Measurements from ENCODE around the gene LBHD1. TPM values are rescaled to one million over a fixed set of nuclear protein-coding genes. Genes with fewer than 3 reads are reported as not detected.

Gene LBHD1
- 1.1 and 5.2 TPM in 2 replicates for total RNA-seq

DNA sequence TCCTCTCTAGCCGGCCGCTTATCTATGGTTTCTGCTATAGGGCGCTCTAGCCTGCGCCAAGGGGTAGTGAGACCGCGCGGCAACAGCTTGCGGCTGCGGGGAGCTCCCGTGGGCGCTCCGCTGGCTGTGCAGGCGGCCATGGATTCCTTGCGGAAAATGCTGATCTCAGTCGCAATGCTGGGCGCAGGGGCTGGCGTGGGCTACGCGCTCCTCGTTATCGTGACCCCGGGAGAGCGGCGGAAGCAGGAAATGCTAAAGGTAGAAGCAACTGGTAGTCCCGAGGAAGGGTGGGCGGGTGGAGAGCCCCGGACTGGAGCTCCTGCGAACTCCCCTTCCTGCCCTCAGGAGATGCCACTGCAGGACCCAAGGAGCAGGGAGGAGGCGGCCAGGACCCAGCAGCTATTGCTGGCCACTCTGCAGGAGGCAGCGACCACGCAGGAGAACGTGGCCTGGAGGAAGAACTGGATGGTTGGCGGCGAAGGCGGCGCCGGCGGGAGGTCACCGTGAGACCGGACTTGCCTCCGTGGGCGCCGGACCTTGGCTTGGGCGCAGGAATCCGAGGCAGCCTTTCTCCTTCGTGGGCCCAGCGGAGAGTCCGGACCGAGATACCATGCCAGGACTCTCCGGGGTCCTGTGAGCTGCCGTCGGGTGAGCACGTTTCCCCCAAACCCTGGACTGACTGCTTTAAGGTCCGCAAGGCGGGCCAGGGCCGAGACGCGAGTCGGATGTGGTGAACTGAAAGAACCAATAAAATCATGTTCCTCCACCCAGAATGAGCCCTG, at the start of gene LBHD1, which contains the start of gene UQCC3:
Gene LBHD1 (minus strand): TSS at position 660 of the 782 bp plus-strand sequence. CDS start 2,236 bp downstream, outside the sequence.
Gene UQCC3 (plus strand): TSS at position 66 of the 782 bp plus-strand sequence. CDS start 73 bp downstream, at position 139.

DNA sequence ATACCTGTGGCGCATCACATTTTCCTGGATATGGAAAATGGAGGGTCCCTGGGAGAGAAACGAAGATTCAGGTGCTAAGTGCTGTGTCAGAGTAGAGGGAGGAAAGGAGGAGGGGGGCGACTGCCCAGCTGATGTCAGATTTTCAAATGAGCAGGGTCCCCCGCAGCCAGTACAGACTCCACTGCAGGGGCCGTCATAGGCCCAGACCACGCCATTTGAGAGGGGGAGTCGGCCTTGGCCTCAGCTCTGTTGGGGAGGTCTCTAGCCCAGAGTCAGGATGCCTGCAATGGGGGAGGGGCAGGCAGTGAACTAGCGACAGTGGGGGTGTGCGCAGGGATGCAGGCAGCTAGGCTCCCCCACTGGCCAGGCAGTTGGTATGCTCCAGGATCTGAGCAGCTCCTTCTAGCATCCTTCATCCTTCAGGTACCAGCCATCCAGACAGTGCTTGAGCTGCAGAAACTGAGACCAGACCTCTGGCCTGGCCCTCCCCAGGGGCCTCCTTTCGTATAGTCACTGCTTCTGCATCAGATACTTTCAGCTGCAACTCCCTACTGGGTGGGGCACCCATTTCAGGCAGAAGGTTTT, 35.3 kb upstream of the LBHD1 start, which contains the start of the genes BSCL2 and GNG3:
Gene BSCL2 (minus strand): TSS at position 148 of the 585 bp plus-strand sequence. CDS start 229 bp downstream, outside the sequence.
Gene GNG3 (plus strand): TSS at position 400 of the 585 bp plus-strand sequence. CDS start 620 bp downstream, outside the sequence.

DNA sequence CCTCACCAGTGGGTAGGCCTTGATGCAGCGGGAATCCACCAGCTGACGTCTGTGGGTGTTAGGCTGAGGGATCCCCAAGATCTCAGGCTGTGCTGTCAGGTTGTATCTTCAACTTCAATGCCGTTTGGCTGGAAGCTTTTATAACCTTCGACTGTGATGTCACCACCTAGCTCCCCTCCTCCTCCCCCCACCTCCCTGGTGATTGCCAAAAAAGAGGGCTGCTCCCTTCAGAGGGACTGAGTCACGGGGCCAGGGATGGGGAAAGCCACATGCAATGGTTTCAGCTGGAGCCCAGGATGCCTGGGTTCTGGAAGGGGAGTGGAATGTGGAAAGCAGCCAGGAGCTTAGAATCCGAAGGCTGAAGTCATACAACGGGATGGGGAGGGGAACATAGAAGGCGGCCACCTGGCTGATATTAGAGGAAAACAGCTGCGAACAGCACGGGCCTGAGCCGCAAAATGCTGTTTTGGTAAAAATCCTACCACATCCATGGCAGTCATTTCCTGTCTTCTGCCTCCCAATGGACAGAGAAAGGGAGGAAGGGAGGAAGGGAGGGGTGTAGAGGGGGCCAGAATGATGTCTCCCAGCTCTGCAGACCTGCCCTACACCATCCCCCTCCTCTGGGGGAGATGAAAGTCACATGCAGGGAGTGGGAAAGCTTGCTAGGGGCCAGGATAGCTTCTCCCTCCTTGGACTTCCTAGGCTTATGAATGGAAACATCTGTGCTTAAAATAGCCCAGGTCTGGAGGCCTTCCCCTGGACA, 17.5 kb upstream of the LBHD1 start, which contains the start of gene LRRN4CL:
Gene LRRN4CL (minus strand): TSS at position 110 of the 763 bp plus-strand sequence. CDS start 1,022 bp downstream, outside the sequence.

DNA sequence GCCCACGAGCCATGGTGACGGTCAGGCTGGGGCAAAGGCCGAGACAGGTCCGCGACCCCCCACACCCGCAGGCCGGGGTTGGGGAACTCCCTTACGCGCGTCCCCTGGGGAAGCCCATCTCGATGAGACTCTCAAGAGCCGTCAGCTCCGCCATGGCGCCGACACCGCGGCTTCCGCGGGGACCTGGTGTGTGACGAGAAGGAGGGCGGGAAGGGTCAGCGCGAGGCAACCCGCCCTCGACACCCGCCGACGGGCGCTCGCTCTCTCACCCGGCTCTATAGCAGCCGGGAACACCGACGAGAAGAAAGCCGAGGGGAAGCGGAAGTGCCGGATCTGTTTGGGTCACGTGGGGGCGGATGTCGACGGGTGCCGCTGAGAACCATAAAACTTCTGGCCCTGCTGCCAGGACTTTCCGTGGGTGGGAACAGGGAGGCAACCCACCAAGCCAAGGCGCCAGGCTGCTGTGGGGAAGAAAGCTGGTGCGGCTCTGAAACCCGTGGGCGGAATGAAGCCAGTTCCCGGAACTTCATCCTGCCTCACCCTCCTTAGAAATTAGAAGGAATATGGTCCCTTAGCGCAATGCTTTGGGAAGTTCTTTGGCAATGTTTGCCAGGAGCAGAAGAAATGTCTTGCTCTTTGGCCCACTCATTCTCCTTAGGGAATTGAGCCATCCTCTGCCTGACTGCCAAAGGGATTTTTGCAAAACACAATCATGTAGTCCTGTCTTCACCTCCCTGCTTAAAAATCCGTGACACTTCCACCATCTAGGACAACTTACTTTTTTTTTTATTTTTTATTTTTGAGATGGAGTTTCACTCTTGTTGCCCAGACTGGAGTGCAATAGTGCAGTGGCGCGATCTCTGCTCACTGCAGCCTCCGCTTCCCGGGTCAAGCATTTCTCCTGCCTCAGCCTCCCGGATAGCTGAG, 7.0 kb upstream of the LBHD1 start, which contains the start of gene UBXN1:
Gene UBXN1 (minus strand): TSS at position 304 of the 927 bp plus-strand sequence. CDS start 150 bp downstream, at position 154.

DNA sequence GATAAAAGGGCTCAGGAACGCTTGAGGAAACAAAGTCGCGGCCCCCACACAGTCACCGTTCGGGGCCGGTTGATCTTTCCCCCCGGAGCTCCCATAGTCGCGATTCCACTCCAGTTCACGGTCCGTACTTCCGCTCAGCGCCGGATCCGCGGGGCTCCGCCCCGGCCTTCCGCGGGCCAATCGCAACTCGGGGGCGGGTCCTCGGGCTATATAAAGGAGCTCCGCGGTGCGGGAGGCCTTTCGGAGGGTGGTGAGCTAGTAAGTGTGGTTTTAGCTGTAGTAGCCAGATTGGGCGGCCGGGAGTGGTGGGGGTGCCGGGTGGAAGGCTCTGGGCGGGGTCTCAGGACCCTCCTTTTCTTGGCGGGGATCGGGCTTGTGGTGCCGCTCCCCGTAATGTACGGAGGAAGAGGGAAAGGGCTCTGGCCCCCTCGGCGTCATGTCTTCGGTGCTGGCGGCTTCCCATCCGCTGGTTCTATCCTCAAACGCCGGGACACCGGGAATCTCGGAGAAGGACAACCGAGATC, 6.9 kb downstream of the LBHD1 start, which contains the start of the genes C11orf98 and CSKMT:
Gene C11orf98 (minus strand): TSS at position 136 of the 524 bp plus-strand sequence. CDS start 41 bp downstream, at position 95.
Gene CSKMT (plus strand): TSS at position 238 of the 524 bp plus-strand sequence. CDS start 568 bp downstream, outside the sequence.

DNA sequence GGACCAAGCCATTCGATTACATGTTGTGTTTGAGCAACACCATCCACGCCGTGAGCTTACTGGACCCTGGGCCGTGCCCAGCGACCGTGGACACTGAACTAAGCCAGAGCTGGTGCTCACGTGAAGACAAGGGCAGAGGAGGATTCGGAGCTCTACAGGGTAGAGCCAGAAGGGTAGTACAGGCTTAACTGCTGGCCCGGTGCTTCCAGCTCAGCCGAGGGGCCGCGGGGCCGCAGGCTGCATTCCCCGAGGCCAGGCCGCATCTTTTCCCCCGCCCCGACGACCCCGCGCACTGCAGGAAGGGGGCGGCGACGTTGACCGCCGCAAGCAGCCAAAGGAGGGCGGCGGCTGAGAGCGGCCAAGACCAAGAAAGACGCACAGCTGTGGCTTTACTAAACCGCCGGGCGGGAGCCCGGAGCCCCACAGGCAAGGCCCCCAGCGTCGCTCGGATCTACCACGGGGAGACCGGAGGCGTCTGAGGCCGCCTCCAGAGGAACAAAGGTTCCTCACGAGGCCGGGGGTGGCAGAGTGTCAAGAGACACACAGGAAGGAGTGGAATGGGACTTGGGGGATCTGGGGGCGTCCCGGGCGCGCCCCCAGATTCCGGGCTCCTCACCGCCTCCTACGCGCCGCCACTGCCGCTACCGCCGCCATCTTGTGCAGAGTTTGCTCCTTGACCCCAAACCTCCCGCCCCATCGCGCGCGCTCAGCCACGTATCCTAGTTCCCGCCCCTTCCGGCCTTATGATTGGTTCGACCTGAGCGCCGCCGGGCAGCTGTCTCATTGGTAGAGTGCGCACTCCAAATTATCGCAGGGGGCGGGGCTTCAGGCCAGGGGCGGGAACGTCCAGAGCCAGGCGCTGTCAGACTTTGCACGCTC, 25.9 kb downstream of the LBHD1 start, which contains the start of gene GANAB:
Gene GANAB (minus strand): TSS at position 668 of the 879 bp plus-strand sequence. CDS start 14 bp downstream, at position 654.

DNA sequence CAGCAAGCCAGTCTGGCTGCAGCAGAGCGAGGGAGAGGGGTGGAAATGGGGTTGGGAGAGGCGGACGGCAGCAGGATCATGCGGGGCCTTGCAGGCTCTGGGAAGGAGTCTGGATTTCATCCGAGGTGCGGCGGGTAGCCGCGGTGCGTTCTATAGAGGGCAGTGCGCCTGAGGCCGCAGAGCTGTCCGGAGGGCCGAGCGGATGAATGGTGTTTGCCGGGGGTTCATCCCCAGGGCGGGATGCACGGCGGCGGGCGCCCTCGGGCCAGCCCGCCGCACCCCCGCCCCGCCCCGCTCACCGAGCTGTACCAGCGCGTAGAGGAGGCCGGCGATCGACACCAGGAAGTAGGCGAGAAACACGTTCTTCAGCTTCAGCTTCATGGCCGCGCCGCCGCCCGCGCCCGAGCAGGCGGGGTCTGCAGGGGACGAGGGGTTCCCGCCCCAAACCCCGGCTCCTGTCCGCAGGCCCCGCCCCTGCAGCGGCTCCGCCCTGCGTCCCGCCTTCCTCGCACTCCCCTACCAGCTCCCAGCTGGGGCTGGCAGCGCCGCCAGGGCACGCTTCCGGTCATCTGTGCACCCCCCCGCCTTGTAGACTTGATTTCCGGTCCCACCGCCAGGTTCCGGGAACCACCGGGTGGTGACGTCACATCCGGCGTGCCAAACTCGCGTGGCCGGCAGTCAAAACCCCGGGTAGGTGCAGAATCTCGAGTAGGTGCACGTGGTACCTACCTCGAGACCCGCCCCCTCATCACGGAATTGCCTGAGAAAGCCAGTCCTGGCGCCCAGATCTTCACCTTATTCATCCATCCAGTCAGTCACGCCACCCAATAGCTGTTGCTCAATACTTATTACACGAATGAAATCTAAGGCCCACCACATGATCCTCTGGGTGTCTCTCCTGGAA, 50.2 kb downstream of the LBHD1 start, which contains the start of gene B3GAT3:
Gene B3GAT3 (minus strand): TSS at position 420 of the 904 bp plus-strand sequence. CDS start 39 bp downstream, at position 381.

Other genes with a start within 250 kb of the LBHD1 start
- gene AHNAK, start 125.5 kb downstream of the LBHD1 start, total RNA-seq = 394 and 434 TPM in 2 replicates
- gene EEF1G, start 98.4 kb downstream of the LBHD1 start, total RNA-seq = 2,078 and 2,099 TPM in 2 replicates
- 6.9 and 12.0 TPM in 2 replicates for gene TUT1, start 80.7 kb downstream of the LBHD1 start, total RNA-seq
- gene MTA2, start 70.4 kb downstream of the LBHD1 start, total RNA-seq = 72.6 and 86.1 TPM in 2 replicates
- 25.8 and 43.1 TPM in 2 replicates for gene EML3, start 59.5 kb downstream of the LBHD1 start, total RNA-seq
- 9.2 and 24.7 TPM in 2 replicates for gene ROM1, start 59.0 kb downstream of the LBHD1 start, total RNA-seq
- gene B3GAT3, start 50.3 kb downstream of the LBHD1 start, total RNA-seq = 24.9 and 44.4 TPM in 2 replicates
- 314 and 339 TPM in 2 replicates for gene GANAB, start 25.7 kb downstream of the LBHD1 start, total RNA-seq
- 27.1 and 27.7 TPM in 2 replicates for gene INTS5, start 19.0 kb downstream of the LBHD1 start, total RNA-seq
- 57.8 and 68.1 TPM in 2 replicates for gene C11orf98, start 7.1 kb downstream of the LBHD1 start, total RNA-seq
- 1.4 and 7.5 TPM in 2 replicates for gene CSKMT, start 7.0 kb downstream of the LBHD1 start, total RNA-seq
- gene UQCC3, start 594 bp downstream of the LBHD1 start, total RNA-seq = 6.0 and 8.3 TPM in 2 replicates
- gene UBXN1, start 6.8 kb upstream of the LBHD1 start, total RNA-seq = 71.9 and 88.5 TPM in 2 replicates
- 0.72 and 1.5 TPM in 2 replicates for gene LRRN4CL, start 17.3 kb upstream of the LBHD1 start, total RNA-seq
- gene BSCL2, start 35.2 kb upstream of the LBHD1 start, total RNA-seq = 29.8 and 44.4 TPM in 2 replicates
- not detected in 2 replicates for gene GNG3, start 35.4 kb upstream of the LBHD1 start, total RNA-seq
- 4.9 and 20.2 TPM in 2 replicates for gene HNRNPUL2, start 55.2 kb upstream of the LBHD1 start, total RNA-seq
- gene TTC9C, start 56.2 kb upstream of the LBHD1 start, total RNA-seq = 15.7 and 16.1 TPM in 2 replicates
- 6.5 and 7.6 TPM in 2 replicates for gene ZBTB3, start 81.9 kb upstream of the LBHD1 start, total RNA-seq
- gene POLR2G, start 89.3 kb upstream of the LBHD1 start, total RNA-seq = 61.4 and 68.5 TPM in 2 replicates
- 10.7 and 11.7 TPM in 2 replicates for gene TAF6L, start 99.1 kb upstream of the LBHD1 start, total RNA-seq
- 77.8 and 83.1 TPM in 2 replicates for gene TMEM179B, start 115.1 kb upstream of the LBHD1 start, total RNA-seq
- gene TMEM223, start 119.7 kb upstream of the LBHD1 start, total RNA-seq = 18.6 and 31.2 TPM in 2 replicates
- gene NXF1, start 133.2 kb upstream of the LBHD1 start, total RNA-seq = 19.3 and 20.2 TPM in 2 replicates
- 57.0 and 62.5 TPM in 2 replicates for gene STX5, start 159.8 kb upstream of the LBHD1 start, total RNA-seq
- not detected in 2 replicates for gene TEX54, start 160.6 kb upstream of the LBHD1 start, total RNA-seq
- 20.4 and 50.1 TPM in 2 replicates for gene WDR74, start 167.3 kb upstream of the LBHD1 start, total RNA-seq
- 153 and 162 TPM in 2 replicates for gene SLC3A2, start 208.6 kb upstream of the LBHD1 start, total RNA-seq
- gene CHRM1, start 249.1 kb upstream of the LBHD1 start, total RNA-seq = not detected in 2 replicates